ENCODE measurements around the gene USF2.

DNA sequence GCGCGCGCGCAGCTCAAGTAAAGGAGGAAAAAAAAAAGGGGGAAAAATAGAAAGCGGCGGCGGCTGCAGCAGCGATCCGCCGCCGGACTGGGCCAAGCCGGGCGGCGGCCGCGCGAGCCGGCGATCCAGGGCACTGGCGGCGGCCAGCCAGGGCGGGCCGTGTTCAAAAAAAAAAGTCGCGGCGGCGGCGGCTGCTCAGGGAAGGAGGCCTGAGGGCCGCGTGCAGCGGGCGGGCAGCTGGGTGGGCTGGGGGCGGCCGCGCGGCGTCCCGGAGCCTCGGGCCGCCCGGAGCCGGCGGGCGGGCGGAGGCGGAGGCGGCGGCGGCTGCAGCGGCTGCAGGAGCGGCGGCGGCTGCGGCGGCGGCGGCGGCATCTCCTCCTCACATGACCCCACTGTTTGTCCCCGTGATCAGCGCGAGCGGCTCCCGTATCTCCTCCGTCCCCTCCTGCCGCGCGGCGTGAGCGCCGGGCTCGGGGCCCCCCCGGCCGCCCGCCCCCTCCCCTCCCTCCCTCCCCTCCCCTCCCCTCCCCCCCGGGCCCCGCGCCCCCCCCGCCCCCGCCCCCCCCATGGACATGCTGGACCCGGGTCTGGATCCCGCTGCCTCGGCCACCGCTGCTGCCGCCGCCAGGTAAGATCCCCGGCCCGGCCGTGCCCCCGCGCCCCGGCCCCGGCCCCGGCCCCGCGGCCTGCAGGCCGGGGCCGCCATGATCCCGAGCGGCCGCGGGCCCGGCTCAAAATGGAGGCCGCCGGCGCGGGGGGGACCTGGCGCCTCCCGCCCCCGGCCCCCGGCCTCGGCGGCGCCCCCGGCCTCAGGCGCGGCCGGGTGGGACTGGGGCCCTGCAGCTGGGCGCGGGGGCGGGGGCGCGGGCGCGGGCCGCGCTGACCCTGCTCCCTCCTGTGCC is at the start of gene USF2:
- TF ChIP-seq, protein P1, sequence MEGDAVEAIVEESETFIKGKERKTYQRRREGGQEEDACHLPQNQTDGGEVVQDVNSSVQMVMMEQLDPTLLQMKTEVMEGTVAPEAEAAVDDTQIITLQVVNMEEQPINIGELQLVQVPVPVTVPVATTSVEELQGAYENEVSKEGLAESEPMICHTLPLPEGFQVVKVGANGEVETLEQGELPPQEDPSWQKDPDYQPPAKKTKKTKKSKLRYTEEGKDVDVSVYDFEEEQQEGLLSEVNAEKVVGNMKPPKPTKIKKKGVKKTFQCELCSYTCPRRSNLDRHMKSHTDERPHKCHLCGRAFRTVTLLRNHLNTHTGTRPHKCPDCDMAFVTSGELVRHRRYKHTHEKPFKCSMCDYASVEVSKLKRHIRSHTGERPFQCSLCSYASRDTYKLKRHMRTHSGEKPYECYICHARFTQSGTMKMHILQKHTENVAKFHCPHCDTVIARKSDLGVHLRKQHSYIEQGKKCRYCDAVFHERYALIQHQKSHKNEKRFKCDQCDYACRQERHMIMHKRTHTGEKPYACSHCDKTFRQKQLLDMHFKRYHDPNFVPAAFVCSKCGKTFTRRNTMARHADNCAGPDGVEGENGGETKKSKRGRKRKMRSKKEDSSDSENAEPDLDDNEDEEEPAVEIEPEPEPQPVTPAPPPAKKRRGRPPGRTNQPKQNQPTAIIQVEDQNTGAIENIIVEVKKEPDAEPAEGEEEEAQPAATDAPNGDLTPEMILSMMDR (IDR thresholded peaks at IDR 0.05; ENCODE audit: low read depth, low read length) = no peak
- TF ChIP-seq EZH2phosphoT487 (IDR thresholded peaks at IDR 0.05; ENCODE audit: low read depth) = no peak
